Measurements from ENCODE around the gene DENND5A. TPM values are rescaled to one million over a fixed set of nuclear protein-coding genes. Genes with fewer than 3 reads are reported as not detected.
A peak's percentile ranks its signal among the peaks of the same experiment; 100 is the strongest.

Gene DENND5A
- total RNA-seq, 1 donor from 2014 or later, result 75.3 TPM

GRCh38 chr11:9269492-9270013, 4.4 kb upstream of the DENND5A start:
- no peak for DNase-seq (ENCODE audit: low spot score, unreplicated experiment)
- H3K4me3 Mint-ChIP-seq (ENCODE audit: low read depth), result no peak overlapping the region
- no peaks in the 10 kb centered on the region for H3K9me3 Mint-ChIP-seq (ENCODE audit: low read depth)

GRCh38 chr11:9267680-9268079, 2.5 kb upstream of the DENND5A start:
- H3K27ac Mint-ChIP-seq, result no peak overlapping the region
- no peaks in the 10 kb centered on the region for H3K9me3 Mint-ChIP-seq (ENCODE audit: low read depth)
- peaks cover 2% of the 10 kb centered on the region for H3K36me3 Mint-ChIP-seq (ENCODE audit: insufficient read depth)

More at GRCh38 chr11:9269492-9270013, 4.4 kb upstream of the DENND5A start:
- no peak for TF ChIP-seq CTCF (IDR thresholded peaks at IDR 0.05; ENCODE audit: unreplicated experiment)
- Mint-ChIP-seq H3K4me1 (ENCODE audit: low read depth) (peaks cover 6% of the 10 kb centered on the region), H3K36me3 (ENCODE audit: insufficient read depth) (no peaks in the 10 kb centered on the region), H3K27me3 (no peaks in the 10 kb centered on the region), H3K27ac (no peak overlapping the region)

GRCh38 chr11:9266926-9267325, 1.8 kb upstream of the DENND5A start:
- Mint-ChIP-seq H3K4me1 (ENCODE audit: low read depth) (peaks cover 21% of the 10 kb centered on the region), H3K27me3 (no peaks in the 10 kb centered on the region), H3K9me3 (ENCODE audit: low read depth) (no peaks in the 10 kb centered on the region), H3K27ac (no peak overlapping the region), H3K4me3 (ENCODE audit: low read depth) (no peak overlapping the region), H3K36me3 (ENCODE audit: insufficient read depth) (peaks cover 2% of the 10 kb centered on the region)
- no peak for TF ChIP-seq CTCF (IDR thresholded peaks at IDR 0.05; ENCODE audit: unreplicated experiment)
- DNase-seq (ENCODE audit: low spot score, unreplicated experiment), result no peak

More at GRCh38 chr11:9267680-9268079, 2.5 kb upstream of the DENND5A start:
- H3K4me3 Mint-ChIP-seq (ENCODE audit: low read depth), result no peak overlapping the region
- DNase-seq (ENCODE audit: low spot score, unreplicated experiment), result no peak
- no peak for TF ChIP-seq CTCF (IDR thresholded peaks at IDR 0.05; ENCODE audit: unreplicated experiment)
- H3K4me1 Mint-ChIP-seq (ENCODE audit: low read depth), result peaks cover 16% of the 10 kb centered on the region
- no peaks in the 10 kb centered on the region for H3K27me3 Mint-ChIP-seq

- TF ChIP-seq CTCF (IDR thresholded peaks at IDR 0.05; ENCODE audit: unreplicated experiment), result no peak
- H3K36me3 Mint-ChIP-seq (ENCODE audit: insufficient read depth), result peaks cover 2% of the 10 kb centered on the region
- peak overlapping the region; percentile 98 for H3K27ac Mint-ChIP-seq
- no peak for DNase-seq (ENCODE audit: low spot score, unreplicated experiment)
- no peaks in the 10 kb centered on the region for H3K9me3 Mint-ChIP-seq (ENCODE audit: low read depth)
- H3K27me3 Mint-ChIP-seq, result no peaks in the 10 kb centered on the region
- H3K4me3 Mint-ChIP-seq (ENCODE audit: low read depth), result peak overlapping the region; percentile 80
- H3K4me1 Mint-ChIP-seq (ENCODE audit: low read depth), result peaks cover 27% of the 10 kb centered on the region
Measured at GRCh38 chr11:9266132-9266736, 1.1 kb upstream of the DENND5A start.

GRCh38 chr11:9264316-9265210, 587 bp downstream of the DENND5A start:
- DNase-seq (ENCODE audit: low spot score, unreplicated experiment), result peak; percentile 19
- Mint-ChIP-seq H3K36me3 (ENCODE audit: insufficient read depth) (peaks cover 2% of the 10 kb centered on the region), H3K4me1 (ENCODE audit: low read depth) (peaks cover 36% of the 10 kb centered on the region), H3K27ac (peak overlapping the region; percentile 96), H3K4me3 (ENCODE audit: low read depth) (peak overlapping the region; percentile 94), H3K27me3 (no peaks in the 10 kb centered on the region), H3K9me3 (ENCODE audit: low read depth) (no peaks in the 10 kb centered on the region)
- TF ChIP-seq CTCF (IDR thresholded peaks at IDR 0.05; ENCODE audit: unreplicated experiment), result no peak
